Measurements from ENCODE around the gene CENPT. TPM values are rescaled to one million over a fixed set of nuclear protein-coding genes. Genes with fewer than 3 reads are reported as not detected.

CENPT gene
- total and polyA plus RNA-seq, 2 donors (not counting 1 experiment from before 2014, with no cell fraction given) = 75.0 to 169 TPM

- ATAC-seq (ENCODE audit: low read depth) = no peak
- intact Hi-C loops (cut with micrococcal nuclease) = no loop called here
- no peaks in the 10 kb centered on the region for H3K9me3 ChIP-seq (ENCODE audit: control extremely low read depth in 1 of 3, control insufficient read depth in 2 of 3, insufficient read depth in 1 of 3, low read length in 2 of 3)
- no peak overlapping the region for H3K27ac ChIP-seq (ENCODE audit: low read length in 2 of 2)
- no peaks in the 10 kb centered on the region for H3K4me1 ChIP-seq (ENCODE audit: control insufficient read depth in 2 of 2, insufficient read depth in 2 of 2, low read length in 2 of 2)
- no peaks in the 10 kb centered on the region for H3K27me3 ChIP-seq (replicated peaks in 1 of 4; ENCODE audit: control extremely low read depth in 1 of 4, control insufficient read depth in 3 of 4, insufficient read depth in 4 of 4, low read length in 3 of 4)
- no peaks in the 10 kb centered on the region for H3K79me2 ChIP-seq (ENCODE audit: control insufficient read depth, insufficient read depth, low read length)
- H3K4me3 ChIP-seq (ENCODE audit: control extremely low read depth in 1 of 5, extremely low read depth in 1 of 5, insufficient read depth in 1 of 5, low read depth in 2 of 5, low read length in 4 of 5) = no peak overlapping the region
- 97% methylated on average over 14 of the region's 14 CpGs for whole genome bisulfite sequencing (ENCODE audit: insufficient coverage)
- no peak overlapping the region for H3K27ac Mint-ChIP-seq
- ChIA-PET CTCF (interaction anchor here (4.6 kb wide), 1 partner anchor 10 kb away, joined by 23 read pairs; no protein-coding TSS in a partner anchor), POLR2A (interaction anchor here (0.6 kb wide), 1 partner anchor 14 kb away, joined by 5 read pairs; no protein-coding TSS in a partner anchor)
- H2AFZ ChIP-seq (ENCODE audit: insufficient read depth, low read depth, low read length, poor library complexity, severe bottlenecking) = no peak overlapping the region
- no peaks in the 10 kb centered on the region for H4K20me1 ChIP-seq (ENCODE audit: control insufficient read depth, insufficient read depth, low read length, poor library complexity, severe bottlenecking)
- H3K4me2 ChIP-seq (replicated peaks; ENCODE audit: low read depth, low read length, poor library complexity, severe bottlenecking) = no peak overlapping the region
- H3K9ac ChIP-seq (ENCODE audit: low read length) = no peak overlapping the region
- no peaks in the 10 kb centered on the region for H3K4me1 Mint-ChIP-seq
- DNase-seq = no peak
- no peak for TF ChIP-seq CTCF (IDR thresholded peaks at IDR 0.05)
- TF ChIP-seq EZH2 (IDR thresholded peaks at IDR 0.05; ENCODE audit: borderline replicate concordance, insufficient read depth, low read depth, low read length, poor library complexity, severe bottlenecking) = no peak
- peaks cover 0 to 23% of the 10 kb centered on the region in 2 experiments for H3K36me3 ChIP-seq (replicated peaks in 1 of 2; ENCODE audit: control extremely low read depth in 1 of 2, control insufficient read depth in 1 of 2, extremely low read depth in 1 of 2, insufficient read depth in 2 of 2, low read length in 1 of 2)
- no peaks in the 10 kb centered on the region for H3K9me3 Mint-ChIP-seq (ENCODE audit: insufficient read depth)
- H3K27me3 Mint-ChIP-seq = no peaks in the 10 kb centered on the region
- H3K4me3 Mint-ChIP-seq = no peak overlapping the region
These were observed 21.6 kb downstream of the CENPT start for GRCh38 chr16:67825906-67826305.

GRCh38 chr16:67825119-67825518 lies 22.4 kb downstream of the CENPT start:
- Mint-ChIP-seq H3K27me3 (no peaks in the 10 kb centered on the region), H3K9me3 (ENCODE audit: insufficient read depth) (no peaks in the 10 kb centered on the region), H3K27ac (no peak overlapping the region), H3K4me1 (no peaks in the 10 kb centered on the region), H3K4me3 (no peak overlapping the region)
- Histone ChIP-seq H2AFZ (ENCODE audit: insufficient read depth, low read depth, low read length, poor library complexity, severe bottlenecking) (no peak overlapping the region), H3K27ac (ENCODE audit: low read length in 2 of 2) (no peak overlapping the region), H3K4me3 (ENCODE audit: control extremely low read depth in 1 of 5, extremely low read depth in 1 of 5, insufficient read depth in 1 of 5, low read depth in 2 of 5, low read length in 4 of 5) (no peak overlapping the region), H3K27me3 (replicated peaks in 1 of 4; ENCODE audit: control extremely low read depth in 1 of 4, control insufficient read depth in 3 of 4, insufficient read depth in 4 of 4, low read length in 3 of 4) (no peaks in the 10 kb centered on the region), H3K9me3 (ENCODE audit: control extremely low read depth in 1 of 3, control insufficient read depth in 2 of 3, insufficient read depth in 1 of 3, low read length in 2 of 3) (no peaks in the 10 kb centered on the region), H3K36me3 (replicated peaks in 1 of 2; ENCODE audit: control extremely low read depth in 1 of 2, control insufficient read depth in 1 of 2, extremely low read depth in 1 of 2, insufficient read depth in 2 of 2, low read length in 1 of 2) (peaks cover 0 to 16% of the 10 kb centered on the region in 2 experiments), H3K9ac (ENCODE audit: low read length) (no peak overlapping the region), H3K4me1 (ENCODE audit: control insufficient read depth in 2 of 2, insufficient read depth in 2 of 2, low read length in 2 of 2) (no peaks in the 10 kb centered on the region), H3K4me2 (replicated peaks; ENCODE audit: low read depth, low read length, poor library complexity, severe bottlenecking) (no peak overlapping the region), H3K79me2 (ENCODE audit: control insufficient read depth, insufficient read depth, low read length) (no peaks in the 10 kb centered on the region), H4K20me1 (ENCODE audit: control insufficient read depth, insufficient read depth, low read length, poor library complexity, severe bottlenecking) (no peaks in the 10 kb centered on the region)
- no peak for TF ChIP-seq EZH2 (IDR thresholded peaks at IDR 0.05; ENCODE audit: borderline replicate concordance, insufficient read depth, low read depth, low read length, poor library complexity, severe bottlenecking)
- TF ChIP-seq CTCF (IDR thresholded peaks at IDR 0.05) = no peak
- ATAC-seq (ENCODE audit: low read depth) (no peak), DNase-seq (no peak)
- intact Hi-C loops (cut with micrococcal nuclease) = no loop called here
- POLR2A ChIA-PET = no interaction called here
- WGBS (ENCODE audit: insufficient coverage) = 89% methylated on average over 7 of the region's 8 CpGs
- CTCF ChIA-PET = interaction anchor here (4.6 kb wide), 1 partner anchor 9 kb away, joined by 23 read pairs; no protein-coding TSS in a partner anchor
